GM21529 (cell line): ENCODE data around the gene OLFML3.

Experiments used
- ATAC-seq: cut with Tn5 transposase; IDR thresholded peaks from one replicate; pipeline ENCODE4 v1.9.1; 2021; ENCODE audit not compliant: unreplicated experiment

Gene OLFML3

DNA sequence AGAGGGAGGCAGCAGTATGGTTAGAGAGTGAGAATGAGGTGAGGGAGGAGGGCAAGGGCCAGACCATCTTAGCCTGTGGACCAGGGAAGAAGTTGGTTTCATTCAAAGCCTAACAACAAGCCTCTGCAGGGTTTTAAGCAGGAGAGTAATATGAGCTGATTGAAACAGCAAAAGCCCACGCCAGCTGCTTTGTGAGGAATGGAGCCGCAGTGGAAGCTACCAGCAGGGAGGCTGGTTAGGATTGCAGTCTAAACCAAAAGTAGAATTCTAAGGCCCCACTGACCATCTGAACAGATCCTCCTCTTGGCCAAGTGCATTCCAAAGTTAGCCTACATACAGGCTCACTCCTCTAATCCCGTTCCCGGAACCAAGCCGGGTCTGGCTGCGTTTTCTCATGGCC is 44.8 kb downstream of the OLFML3 start:
- no peak for ATAC-seq

DNA sequence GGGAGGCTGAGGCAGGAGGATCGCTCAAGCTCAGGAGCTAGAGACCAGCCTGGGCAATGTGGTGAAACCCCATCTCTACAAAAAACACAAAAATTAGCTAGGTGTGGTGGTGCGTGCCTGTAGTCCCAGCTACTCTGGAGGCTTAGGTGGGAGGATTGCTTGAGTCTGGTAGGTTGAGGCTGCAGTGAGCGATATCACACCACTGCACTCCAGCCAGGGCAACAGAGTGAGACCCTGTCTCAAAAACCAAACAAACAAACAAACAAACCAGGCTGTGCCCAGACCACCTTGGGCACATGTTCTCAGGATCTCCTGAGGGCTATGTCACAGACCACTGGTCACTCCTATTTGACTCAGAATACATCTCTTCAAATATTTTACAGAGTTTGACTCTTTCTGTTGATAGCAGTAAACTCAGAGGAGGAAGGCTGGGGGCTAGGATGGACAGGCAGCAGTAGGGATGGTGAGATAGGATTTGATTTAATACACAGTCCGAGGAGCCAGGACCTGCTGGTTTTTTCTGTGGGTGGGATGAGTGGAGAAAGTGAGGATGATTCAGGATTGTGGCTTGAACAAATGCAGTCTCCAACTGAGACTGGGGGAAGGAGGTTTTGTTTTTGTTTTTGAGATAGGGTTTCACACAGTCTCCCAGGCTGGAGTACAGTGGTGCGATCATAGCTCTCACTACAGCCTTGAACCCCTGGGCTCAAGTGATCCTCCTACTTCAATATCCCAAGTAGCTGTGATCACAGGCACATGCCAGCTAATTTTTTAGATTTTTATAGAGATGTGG is 46.5 kb downstream of the OLFML3 start:
- no peak for ATAC-seq

DNA sequence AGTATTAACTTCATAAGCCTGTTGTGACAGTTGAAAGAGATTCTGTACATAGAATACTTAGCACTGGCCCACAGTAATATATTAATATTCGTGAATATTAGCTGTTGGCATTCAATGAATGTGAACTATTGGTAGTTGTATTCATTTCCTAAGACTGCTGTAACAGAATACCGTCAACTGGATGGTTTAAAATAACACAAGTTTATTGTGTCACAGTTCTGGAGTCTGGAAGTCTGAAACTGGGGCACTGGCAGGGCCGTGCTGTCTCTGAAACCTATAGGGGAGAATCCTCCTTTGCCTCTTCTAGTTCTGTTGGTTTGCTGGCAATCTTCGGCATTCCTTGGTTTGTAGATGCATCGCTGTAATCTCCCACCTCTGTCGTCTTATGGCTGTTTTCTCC is 47.5 kb downstream of the OLFML3 start:
- no peak for ATAC-seq
